ENCODE results near the gene ARMC9.
"Not testable (repeated sequence)": the region's sequence is repeated elsewhere in the genome, so short reads cannot be mapped to it uniquely, and the experiment has no call there.

The ARMC9 gene

GRCh38 chr2:231182513-231182899 is 15.9 kb upstream of the ARMC9 start:
- no peak for DNase-seq

- DNase-seq = no peak
Observed at GRCh38 chr2:231183851-231184250, 14.6 kb upstream of the ARMC9 start.

- DNase-seq = no peak
Observed at GRCh38 chr2:231184319-231184718, 14.1 kb upstream of the ARMC9 start.

- no peak for DNase-seq
Observed at GRCh38 chr2:231185050-231185725, 13.2 kb upstream of the ARMC9 start.

- no peak for DNase-seq
Observed at GRCh38 chr2:231185886-231186285, 12.5 kb upstream of the ARMC9 start.

GRCh38 chr2:231186325-231186724 is 12.1 kb upstream of the ARMC9 start:
- no peak for DNase-seq

GRCh38 chr2:231187736-231188505 is 10.5 kb upstream of the ARMC9 start:
- DNase-seq = no peak

GRCh38 chr2:231188506-231189170 is 9.8 kb upstream of the ARMC9 start:
- DNase-seq = no peak

- DNase-seq = no peak
Observed at GRCh38 chr2:231189171-231189530, 9.3 kb upstream of the ARMC9 start.

GRCh38 chr2:231189571-231190495 is 8.6 kb upstream of the ARMC9 start:
- DNase-seq = no peak

GRCh38 chr2:231190531-231191197 is 7.8 kb upstream of the ARMC9 start:
- no peak for DNase-seq

- DNase-seq = peak in 1 of 2 experiments; percentile 25
Observed at GRCh38 chr2:231191896-231192872, 6.2 kb upstream of the ARMC9 start.

GRCh38 chr2:231193216-231193615 is 5.2 kb upstream of the ARMC9 start:
- DNase-seq = no peak

GRCh38 chr2:231196592-231196991 is 1.8 kb upstream of the ARMC9 start:
- DNase-seq = no peak

- DNase-seq = not testable (repeated sequence)
Observed at GRCh38 chr2:231197196-231197595, 1.2 kb upstream of the ARMC9 start.

- DNase-seq = no peak
Observed at GRCh38 chr2:231197706-231198290, 633 bp upstream of the ARMC9 start.

- DNase-seq = no peak
Observed at GRCh38 chr2:231199219-231199618, 788 bp downstream of the ARMC9 start.

GRCh38 chr2:231200805-231201474 is 2.5 kb downstream of the ARMC9 start:
- no peak for DNase-seq

- no peak for DNase-seq
Observed at GRCh38 chr2:231201475-231201814, 3.0 kb downstream of the ARMC9 start.

GRCh38 chr2:231203087-231203486 is 4.7 kb downstream of the ARMC9 start:
- no peak for DNase-seq
